Psoas muscle (tissue), 8 donors: Measurements from ENCODE around the gene SERTAD3. TPM values are rescaled to one million over a fixed set of nuclear protein-coding genes. Genes with fewer than 3 reads are reported as not detected.
"Not testable (repeated sequence)": the region's sequence is repeated elsewhere in the genome, so short reads cannot be mapped to it uniquely, and the experiment has no call there.

Source experiments
- ATAC-seq, 4 donors: fragments of 200-7000 bp; cut with Tn5 transposase; one replicate each; pipeline ENCODE4 v1.9.1; 2020; ENCODE audit warnings: moderate library complexity in 3 of 4, mild to moderate bottlenecking in 2 of 4
- DNase-seq, 2 donors: peaks; one replicate each; pipeline ENCODE4 v3.0.0-alpha.2; 2020
- H3K27ac ChIP-seq: fragments of 200-600 bp; one replicate; pipeline ENCODE4 v1.8.0; 2022
- H3K27me3 ChIP-seq, 3 donors: fragments of 200-600 bp in 1 of 3; one replicate each; pipeline versions ENCODE4 v1.6.1 to v1.8.0; 2013 to 2022; ENCODE audit warnings: low read length in 2 of 3, mild to moderate bottlenecking in 2 of 3, moderate library complexity in 1 of 3; ENCODE audit not compliant: insufficient read depth in 3 of 3
- H3K36me3 ChIP-seq, 2 donors: fragments of 200-600 bp in 1 of 2; one replicate each; pipeline versions ENCODE4 v1.6.1 to v1.8.0; 2013 to 2022; ENCODE audit warnings: low read depth in 1 of 2, mild to moderate bottlenecking in 1 of 2, moderate library complexity in 1 of 2; ENCODE audit not compliant: insufficient read depth in 1 of 2
- H3K4me1 ChIP-seq: fragments of 200-600 bp; one replicate; pipeline ENCODE4 v1.8.0; 2022
- H3K4me3 ChIP-seq: fragments of 200-600 bp; one replicate; pipeline ENCODE4 v1.8.0; 2022; ENCODE audit warnings: mild to moderate bottlenecking
- H3K9me3 ChIP-seq: fragments of 200-600 bp; one replicate; pipeline ENCODE4 v1.8.0; 2022
- WGBS, 3 donors: extraction: QIAGEN DNeasy Blood & Tissue Kit; methylation state at CpG; one replicate each; pipeline versions ENCODE4 v1.1.6 to v1.1.7; 2013; 5-methylcytosine and 5-hydroxymethylcytosine counted together
- intact Hi-C, 2 donors: fragments of 100-400 bp; cut with DNase I; formaldehyde crosslinking; loops; one replicate each; pipeline versions ENCODE4 v1.11.0 to v1.14.2; 2022
- polyA plus RNA-seq, 3 donors: library from polyadenylated mRNA; stranded (reverse); fragments of 200-250 nt; gene quantifications; one replicate each; pipeline ENCODE4 v1.2.3, GENCODE V29; 2013
- total RNA-seq, 4 donors: library from RNA; stranded (reverse); fragmentation: NEBNext Ultra II Directional in 2 of 4; extraction: Animal tissue kit (Norgen Biotek cat#: 25700) in 2 of 4; gene quantifications; one replicate each; pipeline versions ENCODE4 v1.2.1 to v1.2.4, GENCODE V29; 2021 to 2023
- TF ChIP-seq, protein P1 (sequence below): fragments of 200-600 bp; IDR thresholded peaks from one replicate; pipeline ENCODE4 v1.8.0; 2022; ENCODE audit warnings: antibody characterized with exemption
- donor health status: healthy with polysubstance abuse.
- donor health status: DM: no; HTN: no; CAD: no; lungs with moderate emphysema.
- donor health status: Bipolar disorder and iron deficiency.
- donor health status: healthy.
- donor health status: DM: yes; HTN: yes; CAD: no.
- donor health status: DM: no; HTN: no; CAD: no.
- donor health status: DM: no; HTN: no; CAD: no.
- donor health status: DM: yes; HTN: yes; CAD: no.

The SERTAD3 gene
- total and polyA plus RNA-seq, 7 donors, result 12.7 to 30.0 (median 23.2) TPM

GRCh38 chr19:40486017-40486416 is 41.9 kb upstream of the SERTAD3 start:
- Histone ChIP-seq H3K27me3 (peaks cover 0 to 1% (median 0%) of the 10 kb centered on the region in 3 donors), H3K4me1 (no peaks in the 10 kb centered on the region), H3K36me3 (no peaks in the 10 kb centered on the region), H3K9me3 (no peaks in the 10 kb centered on the region), H3K4me3 (no peak overlapping the region), H3K27ac (no peak overlapping the region)
- ATAC-seq (no peak), DNase-seq (no peak)
- WGBS, 3 donors, result 88 to 96% (median 90%) methylated on average over 3 of the region's 3 CpGs
- TF ChIP-seq, protein P1, sequence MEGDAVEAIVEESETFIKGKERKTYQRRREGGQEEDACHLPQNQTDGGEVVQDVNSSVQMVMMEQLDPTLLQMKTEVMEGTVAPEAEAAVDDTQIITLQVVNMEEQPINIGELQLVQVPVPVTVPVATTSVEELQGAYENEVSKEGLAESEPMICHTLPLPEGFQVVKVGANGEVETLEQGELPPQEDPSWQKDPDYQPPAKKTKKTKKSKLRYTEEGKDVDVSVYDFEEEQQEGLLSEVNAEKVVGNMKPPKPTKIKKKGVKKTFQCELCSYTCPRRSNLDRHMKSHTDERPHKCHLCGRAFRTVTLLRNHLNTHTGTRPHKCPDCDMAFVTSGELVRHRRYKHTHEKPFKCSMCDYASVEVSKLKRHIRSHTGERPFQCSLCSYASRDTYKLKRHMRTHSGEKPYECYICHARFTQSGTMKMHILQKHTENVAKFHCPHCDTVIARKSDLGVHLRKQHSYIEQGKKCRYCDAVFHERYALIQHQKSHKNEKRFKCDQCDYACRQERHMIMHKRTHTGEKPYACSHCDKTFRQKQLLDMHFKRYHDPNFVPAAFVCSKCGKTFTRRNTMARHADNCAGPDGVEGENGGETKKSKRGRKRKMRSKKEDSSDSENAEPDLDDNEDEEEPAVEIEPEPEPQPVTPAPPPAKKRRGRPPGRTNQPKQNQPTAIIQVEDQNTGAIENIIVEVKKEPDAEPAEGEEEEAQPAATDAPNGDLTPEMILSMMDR, result no peak
- intact Hi-C loops, result no loop called here

DNA sequence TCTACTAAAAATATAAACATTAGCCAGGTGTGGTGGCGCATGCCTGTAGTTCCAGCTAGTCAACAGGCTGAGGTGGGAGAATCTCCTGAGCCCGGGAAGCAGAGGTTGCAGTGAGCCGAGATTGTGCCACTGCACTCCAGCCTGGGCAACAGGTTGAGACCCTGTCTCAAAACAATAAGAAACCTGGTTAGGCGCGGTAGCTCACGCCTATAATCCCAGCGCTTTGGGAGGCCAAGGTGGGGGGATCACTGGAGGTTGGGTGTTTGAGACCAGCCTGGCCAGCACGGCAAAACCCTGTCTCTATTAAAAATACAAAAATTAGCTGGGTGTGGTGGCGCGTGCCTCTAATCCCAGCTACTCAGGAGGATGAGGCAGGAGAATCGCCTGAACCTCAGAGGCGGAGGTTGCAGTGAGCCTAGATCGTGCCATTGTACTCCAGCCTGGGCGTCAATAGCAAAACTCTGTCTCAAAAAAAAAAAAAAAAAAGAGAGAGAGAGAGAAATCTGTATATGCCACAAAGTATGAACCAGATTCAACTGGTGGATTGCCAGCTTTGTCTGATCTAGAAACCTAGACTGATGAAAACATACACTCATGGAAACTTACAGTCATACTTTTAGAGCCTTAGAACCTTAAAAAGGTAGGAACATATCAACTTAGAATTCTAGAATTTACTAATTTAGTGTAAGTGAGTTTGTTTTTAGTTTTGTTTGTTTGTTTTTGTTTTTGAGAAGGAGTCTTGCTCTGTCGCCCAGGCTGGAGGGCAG is 31.9 kb upstream of the SERTAD3 start:
- ATAC-seq, H3K36me3 ChIP-seq, H3K4me3 ChIP-seq, H3K27ac ChIP-seq, H3K9me3 ChIP-seq, H3K27me3 ChIP-seq, DNase-seq, H3K4me1 ChIP-seq: not testable (repeated sequence)
- WGBS, 3 donors, result 91% methylated on average over 15 of the region's 15 CpGs
- intact Hi-C loops, result loop anchor here in 1 of 2 donors (10.0 kb wide), 1 partner anchor 109 kb away; no protein-coding TSS in a partner anchor

DNA sequence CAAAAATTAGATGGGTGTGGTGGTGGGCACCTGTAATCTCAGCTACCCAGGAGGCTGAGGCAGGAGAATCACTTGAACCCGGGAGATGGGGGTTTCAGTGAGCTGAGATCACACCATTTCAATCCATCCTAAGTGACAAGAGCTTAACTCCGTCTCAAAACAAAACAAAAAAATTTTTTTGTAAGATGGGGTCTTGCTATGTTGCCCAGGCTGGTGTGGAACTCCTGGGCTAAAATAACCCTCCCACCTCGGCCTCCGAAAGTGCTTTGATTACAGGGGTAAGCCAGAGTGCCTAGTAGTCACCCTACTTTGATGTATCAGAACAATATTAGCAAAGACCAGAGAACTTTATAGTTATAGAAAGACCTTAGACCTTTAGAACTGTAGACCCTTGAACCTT is 30.6 kb upstream of the SERTAD3 start:
- Histone ChIP-seq H3K4me3 (no peak overlapping the region), H3K27ac (no peak overlapping the region), H3K36me3 (no peaks in the 10 kb centered on the region), H3K4me1 (no peaks in the 10 kb centered on the region), H3K9me3 (no peaks in the 10 kb centered on the region), H3K27me3 (no peaks in the 10 kb centered on the region)
- TF ChIP-seq, protein P1, result no peak
- no peak for DNase-seq
- intact Hi-C loops, result loop anchor here in 1 of 2 donors (10.0 kb wide), 1 partner anchor 110 kb away; no protein-coding TSS in a partner anchor
- ATAC-seq, result no peak
- WGBS, 3 donors, result 87 to 92% (median 90%) methylated on average over 4 of the region's 4 CpGs

DNA sequence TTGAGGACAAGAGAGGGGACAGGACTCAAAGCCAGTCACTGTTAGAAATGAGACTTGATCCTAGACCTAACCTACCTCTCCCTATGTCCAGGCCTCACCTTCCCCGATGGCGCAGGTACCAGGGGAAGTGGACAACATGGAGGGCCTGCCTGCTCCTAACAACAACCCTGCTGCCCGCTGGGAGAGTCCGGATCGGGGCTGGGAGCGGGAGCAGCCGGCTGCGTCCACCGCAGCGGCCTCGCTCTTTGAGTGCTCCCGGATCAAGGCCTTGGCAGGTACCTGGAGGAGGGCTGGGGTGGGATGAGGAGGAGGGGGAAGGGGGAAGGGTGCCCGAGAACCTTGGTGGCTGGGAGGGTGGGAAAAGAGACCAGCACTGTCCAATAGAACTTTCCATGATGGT is 28.4 kb upstream of the SERTAD3 start:
- Histone ChIP-seq H3K9me3 (no peaks in the 10 kb centered on the region), H3K4me3 (no peak overlapping the region), H3K27me3 (no peaks in the 10 kb centered on the region), H3K4me1 (no peaks in the 10 kb centered on the region), H3K36me3 (no peaks in the 10 kb centered on the region), H3K27ac (no peak overlapping the region)
- TF ChIP-seq, protein P1, result no peak
- no peak for ATAC-seq
- DNase-seq, result no peak
- intact Hi-C loops, result loop anchor here in 1 of 2 donors (10.0 kb wide), 1 partner anchor 112 kb away; no protein-coding TSS in a partner anchor
- 89 to 92% (median 91%) methylated on average over 13 of the region's 13 CpGs for WGBS, 3 donors

DNA sequence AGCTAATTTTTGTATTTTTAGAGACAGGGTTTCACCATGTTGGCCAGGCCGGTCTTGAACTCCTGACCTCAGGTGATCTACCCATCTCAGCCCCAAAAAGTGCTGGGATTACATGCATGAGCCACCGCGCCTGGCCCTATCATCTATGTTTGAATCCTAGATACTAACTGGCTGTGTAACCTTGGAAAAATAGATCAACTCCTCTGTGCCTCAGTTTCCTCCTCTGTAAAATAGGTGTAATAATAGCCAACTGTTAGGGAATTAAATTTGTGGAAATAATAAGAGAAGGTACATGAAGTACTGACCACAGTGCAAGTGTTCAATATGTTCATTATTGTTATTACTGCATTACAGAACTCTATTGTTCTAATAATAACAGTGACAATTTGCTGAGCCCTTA is 27.0 kb upstream of the SERTAD3 start:
- Histone ChIP-seq H3K27me3 (no peaks in the 10 kb centered on the region), H3K4me1 (no peaks in the 10 kb centered on the region), H3K9me3 (no peaks in the 10 kb centered on the region), H3K36me3 (no peaks in the 10 kb centered on the region), H3K27ac (no peak overlapping the region), H3K4me3 (no peak overlapping the region)
- no peak for ATAC-seq
- intact Hi-C loops, result loop anchor here in 1 of 2 donors (10.0 kb wide), 1 partner anchor 114 kb away; no protein-coding TSS in a partner anchor
- TF ChIP-seq, protein P1, result no peak
- 96 to 99% (median 98%) methylated on average over 3 of the region's 3 CpGs for WGBS, 3 donors
- DNase-seq, result no peak
